ENCODE data around the gene HIPK4.
"Not testable (repeated sequence)": the region's sequence is repeated elsewhere in the genome, so short reads cannot be mapped to it uniquely, and the experiment has no call there.

The HIPK4 gene

GRCh38 chr19:40392894-40393517 is 3.0 kb upstream of the HIPK4 start:
- no peak for DNase-seq

GRCh38 chr19:40392123-40392522 is 2.1 kb upstream of the HIPK4 start:
- no peak for DNase-seq

- DNase-seq: no peak
Measured at GRCh38 chr19:40389404-40390083, 437 bp downstream of the HIPK4 start.

- DNase-seq: no peak
Measured at GRCh38 chr19:40388481-40388880, 1.5 kb downstream of the HIPK4 start.

- no peak for DNase-seq
Measured at GRCh38 chr19:40387155-40387554, 2.8 kb downstream of the HIPK4 start.

- DNase-seq: no peak
Measured at GRCh38 chr19:40383668-40384248, 6.2 kb downstream of the HIPK4 start.

GRCh38 chr19:40381321-40381720 is 8.7 kb downstream of the HIPK4 start:
- no peak for DNase-seq

- DNase-seq: no peak
Measured at GRCh38 chr19:40380199-40381037, 9.6 kb downstream of the HIPK4 start.

- DNase-seq: no peak
Measured at GRCh38 chr19:40379446-40380198, 10.4 kb downstream of the HIPK4 start.

- DNase-seq: no peak
Measured at GRCh38 chr19:40378509-40378908, 11.5 kb downstream of the HIPK4 start.

GRCh38 chr19:40377876-40378385 is 12.1 kb downstream of the HIPK4 start:
- DNase-seq: no peak

- DNase-seq: no peak
Measured at GRCh38 chr19:40376286-40376862, 13.6 kb downstream of the HIPK4 start.

- DNase-seq: no peak
Measured at GRCh38 chr19:40374084-40374483, 15.9 kb downstream of the HIPK4 start.

- DNase-seq: no peak
Measured at GRCh38 chr19:40371802-40372122, 18.2 kb downstream of the HIPK4 start.

GRCh38 chr19:40370997-40371801 is 18.8 kb downstream of the HIPK4 start:
- no peak for DNase-seq

- not testable (repeated sequence) for DNase-seq
Measured at GRCh38 chr19:40370253-40370652, 19.7 kb downstream of the HIPK4 start.

- DNase-seq: no peak
Measured at GRCh38 chr19:40369797-40370196, 20.2 kb downstream of the HIPK4 start.

GRCh38 chr19:40367577-40368434 is 22.2 kb downstream of the HIPK4 start:
- DNase-seq: no peak

GRCh38 chr19:40366697-40367561 is 23.1 kb downstream of the HIPK4 start:
- peak; percentile 60 to 62 (median 60) for DNase-seq

All from suppressor macrophage treated with lipopolysaccharide for 1 hour (primary cell).